Uterus (tissue), 2 donors: ENCODE results near the gene COL18A1.
A peak's percentile ranks its signal among the peaks of the same experiment; 100 is the strongest.

Experiments used
- CTCF ChIP-seq, 4 experiments: fragments of 200-600 bp in 2 of 4; fragments of 450-650 bp in 2 of 4; sonication (generic) in 2 of 4; IDR thresholded peaks; one replicate each; pipeline ENCODE4 v1.5.1; 2016 to 2019; ENCODE audit warnings: antibody characterized with exemption in 4 of 4, mild to moderate bottlenecking in 2 of 4, moderate library complexity in 1 of 4
- POLR2A ChIP-seq, 2 donors: fragments of 450-650 bp; IDR thresholded peaks; one replicate each; pipeline ENCODE4 v1.6.1; 2016; ENCODE audit warnings: antibody characterized with exemption in 2 of 2, mild to moderate bottlenecking in 1 of 2, moderate library complexity in 1 of 2

DNA sequence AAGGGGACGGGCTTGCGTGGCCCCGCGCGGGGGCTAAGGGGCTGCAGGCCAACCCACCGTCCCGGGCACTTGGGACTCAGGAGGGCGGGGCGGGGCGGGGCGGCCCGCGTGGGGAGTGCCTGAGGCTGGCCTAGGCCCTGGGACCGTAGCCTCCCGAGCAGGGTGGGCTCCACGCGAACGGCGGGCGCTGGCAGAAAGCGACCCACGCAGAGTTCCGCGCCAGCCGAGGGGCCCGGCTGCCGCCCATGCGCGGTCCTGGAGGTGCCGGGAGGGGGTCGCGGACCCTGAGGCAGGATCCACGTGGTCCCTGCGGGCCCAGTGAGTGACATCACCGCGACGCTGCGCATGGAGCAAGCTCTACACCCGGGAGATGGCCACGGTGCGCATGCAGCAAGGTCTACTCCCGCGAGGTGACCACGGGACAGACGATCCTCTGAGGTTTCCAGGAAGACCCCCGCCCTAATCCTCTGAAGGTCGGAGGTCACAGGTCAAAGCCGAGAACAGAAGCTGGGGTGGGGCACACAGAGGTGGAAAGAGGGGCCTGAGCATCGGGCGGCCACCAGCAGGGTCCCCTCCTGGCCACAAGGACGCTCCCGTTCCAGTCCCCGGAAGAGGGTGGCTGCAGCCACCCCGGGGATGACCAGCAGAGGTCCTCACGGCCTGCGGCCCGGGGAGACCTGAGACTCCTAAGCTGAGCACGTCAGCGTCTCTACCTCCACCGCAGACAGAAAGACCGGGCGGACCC lies 150.8 kb downstream of the COL18A1 start:
- TF ChIP-seq CTCF (IDR thresholded peaks at IDR 0.05), result peak; percentile 61 to 96 (median 84)
- peak in 1 of 2 donors; percentile 49 for TF ChIP-seq POLR2A (IDR thresholded peaks at IDR 0.05)
